WERI-Rb-1 (cell line): ENCODE data around the gene ACADL.

ENCODE experiments used
- DNase-seq: peaks from one replicate; pipeline ENCODE4 v3.0.0-alpha.2; 2020
- H3K27ac ChIP-seq: fragments of 250-450 bp; sonication (Bioruptor Pico); 2 replicates; pipeline ENCODE4 v1.5.1; 2020; ENCODE audit warnings: mild to moderate bottlenecking, moderate library complexity
- H3K27me3 ChIP-seq: fragments of 250-450 bp; sonication (Bioruptor Pico); 2 replicates; pipeline ENCODE4 v1.5.1; 2021; ENCODE audit warnings: mild to moderate bottlenecking, low read depth, moderate library complexity; ENCODE audit not compliant: insufficient read depth, severe bottlenecking
- H3K36me3 ChIP-seq: fragments of 250-450 bp; sonication (Bioruptor Pico); 2 replicates; pipeline ENCODE4 v1.5.1; 2020; ENCODE audit warnings: mild to moderate bottlenecking, moderate library complexity
- H3K4me3 ChIP-seq: 2 replicates; pipeline ENCODE4 v1.5.1; 2011; ENCODE audit warnings: low read depth, mild to moderate bottlenecking, control low read depth, low read length
- H3K9me3 ChIP-seq: fragments of 250-450 bp; sonication (Bioruptor Pico); 2 replicates; pipeline ENCODE4 v1.5.1; 2021; ENCODE audit warnings: mild to moderate bottlenecking, moderate library complexity; ENCODE audit not compliant: severe bottlenecking
- TF ChIP-seq, protein P1 (sequence below): IDR thresholded peaks from 2 replicates; pipeline ENCODE4 v1.5.1; 2011; ENCODE audit warnings: low read depth, mild to moderate bottlenecking, control low read depth, inconsistent platforms, low read length

Gene ACADL

DNA sequence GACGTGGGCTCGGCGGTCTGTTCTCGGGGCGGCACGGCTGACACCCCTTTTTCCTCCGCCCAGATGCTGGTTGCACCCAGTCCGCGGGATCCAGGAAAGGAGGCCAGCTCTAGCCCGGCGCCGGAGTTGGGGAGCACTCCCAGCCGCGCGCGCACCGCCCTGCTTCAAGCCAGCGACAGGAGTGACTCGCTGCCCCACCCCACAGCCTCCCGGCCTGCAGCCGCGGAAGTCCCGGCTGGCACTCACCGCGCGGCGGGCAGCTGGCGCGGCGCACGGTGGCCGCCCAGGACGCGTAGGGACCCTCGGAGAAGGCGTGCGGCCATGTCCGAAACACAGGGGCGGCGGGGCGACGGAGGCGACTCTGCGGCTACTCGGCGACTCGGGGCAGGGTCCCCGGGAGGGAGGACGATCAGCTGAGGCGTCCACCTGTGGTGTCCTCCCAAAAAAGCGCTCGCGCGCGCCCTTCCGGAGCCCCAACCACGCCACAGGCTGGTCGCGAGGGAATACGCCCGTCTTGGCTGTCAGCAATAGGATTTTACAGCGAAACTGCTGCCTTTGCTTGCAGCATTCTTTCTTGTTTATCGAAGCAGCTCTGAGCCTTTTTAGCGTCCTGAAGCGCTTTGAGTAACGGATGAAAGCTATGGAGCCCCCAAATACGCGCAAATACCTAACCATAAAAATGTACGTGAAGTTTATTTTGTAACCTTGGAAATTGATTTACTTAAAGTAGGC is at the start of gene ACADL:
Gene ACADL (minus strand): TSS at position 507 of the 732 bp plus-strand sequence. CDS start 184 bp downstream, at position 323.
- Histone ChIP-seq H3K4me3 (no peak within 1 kb of the TSS), H3K27me3 (no peaks in the 10 kb centered on the region), H3K36me3 (no peaks in the 10 kb centered on the region), H3K9me3 (no peaks in the 10 kb centered on the region), H3K27ac (no peak within 1 kb of the TSS)
- no peak for DNase-seq
- TF ChIP-seq, protein P1, sequence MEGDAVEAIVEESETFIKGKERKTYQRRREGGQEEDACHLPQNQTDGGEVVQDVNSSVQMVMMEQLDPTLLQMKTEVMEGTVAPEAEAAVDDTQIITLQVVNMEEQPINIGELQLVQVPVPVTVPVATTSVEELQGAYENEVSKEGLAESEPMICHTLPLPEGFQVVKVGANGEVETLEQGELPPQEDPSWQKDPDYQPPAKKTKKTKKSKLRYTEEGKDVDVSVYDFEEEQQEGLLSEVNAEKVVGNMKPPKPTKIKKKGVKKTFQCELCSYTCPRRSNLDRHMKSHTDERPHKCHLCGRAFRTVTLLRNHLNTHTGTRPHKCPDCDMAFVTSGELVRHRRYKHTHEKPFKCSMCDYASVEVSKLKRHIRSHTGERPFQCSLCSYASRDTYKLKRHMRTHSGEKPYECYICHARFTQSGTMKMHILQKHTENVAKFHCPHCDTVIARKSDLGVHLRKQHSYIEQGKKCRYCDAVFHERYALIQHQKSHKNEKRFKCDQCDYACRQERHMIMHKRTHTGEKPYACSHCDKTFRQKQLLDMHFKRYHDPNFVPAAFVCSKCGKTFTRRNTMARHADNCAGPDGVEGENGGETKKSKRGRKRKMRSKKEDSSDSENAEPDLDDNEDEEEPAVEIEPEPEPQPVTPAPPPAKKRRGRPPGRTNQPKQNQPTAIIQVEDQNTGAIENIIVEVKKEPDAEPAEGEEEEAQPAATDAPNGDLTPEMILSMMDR, result no peak

DNA sequence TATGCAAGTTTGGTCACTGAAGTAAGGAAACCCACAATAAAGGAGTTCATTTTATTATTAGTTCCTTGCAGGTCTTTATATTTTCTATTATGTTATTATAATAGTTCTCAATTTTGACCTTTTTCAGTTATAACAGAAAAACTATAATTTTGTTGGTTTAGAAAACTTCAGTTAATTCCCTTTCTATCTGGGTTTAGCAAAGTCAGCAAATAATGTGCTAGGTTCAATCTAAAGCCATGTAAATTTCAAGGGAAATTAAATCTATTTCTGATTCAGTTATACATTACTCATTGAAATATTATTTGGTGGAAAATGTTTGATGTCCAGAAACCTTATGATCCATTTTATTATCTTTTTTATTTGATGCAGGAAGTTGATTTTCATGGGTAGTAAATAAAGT is 46.1 kb upstream of the ACADL start:
- TF ChIP-seq, protein P1, result no peak
- H3K9me3 ChIP-seq, result no peaks in the 10 kb centered on the region

DNA sequence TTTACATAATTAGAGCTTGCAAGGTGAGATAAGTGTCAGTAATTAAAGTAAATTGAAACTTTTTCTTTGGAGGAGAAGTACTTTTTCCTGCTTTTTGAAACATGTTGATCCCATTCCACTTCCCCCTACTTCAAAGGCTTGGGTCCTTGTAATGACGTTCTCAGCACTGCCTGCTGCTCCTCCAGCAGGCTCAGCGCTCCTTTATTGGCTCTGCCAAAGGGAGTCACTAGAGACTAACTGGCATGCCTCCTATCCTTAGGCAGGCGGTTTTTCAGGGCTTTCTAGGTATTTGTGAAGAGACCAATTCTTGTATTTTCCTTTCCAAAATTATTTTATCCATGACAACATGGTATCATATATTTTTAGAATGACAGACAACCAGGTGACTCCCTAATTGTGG is 43.9 kb upstream of the ACADL start:
- TF ChIP-seq, protein P1, result no peak
- Histone ChIP-seq H3K36me3 (no peaks in the 10 kb centered on the region), H3K9me3 (no peaks in the 10 kb centered on the region), H3K27ac (no peak overlapping the region), H3K27me3 (no peaks in the 10 kb centered on the region), H3K4me3 (no peak overlapping the region)
- DNase-seq, result no peak

More for the DNA sequence above, 46.1 kb upstream of the ACADL start:
- Histone ChIP-seq H3K36me3 (no peaks in the 10 kb centered on the region), H3K4me3 (no peak overlapping the region), H3K27ac (no peak overlapping the region), H3K27me3 (no peaks in the 10 kb centered on the region)
- no peak for DNase-seq

DNA sequence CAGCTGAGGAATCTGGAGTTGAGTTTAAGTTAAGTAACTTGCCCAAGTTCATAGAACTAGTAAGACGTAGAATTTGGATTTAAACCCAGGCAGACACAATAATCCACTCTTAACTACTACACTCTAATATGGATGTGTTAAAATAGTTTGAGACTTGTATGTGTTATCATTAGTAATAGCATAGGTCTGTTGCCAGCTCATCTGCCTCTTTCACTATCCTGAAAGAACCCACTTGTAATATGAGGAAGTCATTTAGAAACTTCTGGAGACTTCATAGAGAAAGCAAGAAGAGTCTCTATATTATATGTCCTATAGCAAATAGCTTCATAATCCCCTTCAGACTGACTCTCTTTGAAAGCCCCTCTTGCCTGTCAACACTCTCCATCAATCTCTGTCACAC is 43.0 kb upstream of the ACADL start:
- H3K27ac ChIP-seq, result no peak overlapping the region
- no peaks in the 10 kb centered on the region for H3K27me3 ChIP-seq
- H3K9me3 ChIP-seq, result no peaks in the 10 kb centered on the region
- DNase-seq, result no peak
- H3K4me3 ChIP-seq, result no peak overlapping the region
- H3K36me3 ChIP-seq, result no peaks in the 10 kb centered on the region
- TF ChIP-seq, protein P1, result no peak

- Histone ChIP-seq H3K9me3 (no peaks in the 10 kb centered on the region), H3K4me3 (no peak overlapping the region), H3K36me3 (no peaks in the 10 kb centered on the region), H3K27me3 (no peaks in the 10 kb centered on the region), H3K27ac (no peak overlapping the region)
- TF ChIP-seq, protein P1, result no peak
- DNase-seq, result no peak
Measured at GRCh38 chr2:210267698-210268097, 42.5 kb upstream of the ACADL start.

GRCh38 chr2:210264282-210264681 is 39.0 kb upstream of the ACADL start:
- H3K27me3 ChIP-seq, result no peaks in the 10 kb centered on the region
- no peak overlapping the region for H3K4me3 ChIP-seq
- H3K27ac ChIP-seq, result no peak overlapping the region
- no peak for DNase-seq
- no peaks in the 10 kb centered on the region for H3K9me3 ChIP-seq
- TF ChIP-seq, protein P1, result no peak
- H3K36me3 ChIP-seq, result no peaks in the 10 kb centered on the region
